NOMO-1 treated with DMSO at 0.1 percent for 48 hours (cell line): ENCODE data around the gene BCAP31.
"Not testable (repeated sequence)": the region's sequence is repeated elsewhere in the genome, so short reads cannot be mapped to it uniquely, and the experiment has no call there.

ENCODE experiments used
- DNase-seq: peaks from one replicate; lab custom pipeline; 2025; ENCODE audit not compliant: unreplicated experiment; lab: John Stamatoyannopoulos, UW

BCAP31 gene

DNA sequence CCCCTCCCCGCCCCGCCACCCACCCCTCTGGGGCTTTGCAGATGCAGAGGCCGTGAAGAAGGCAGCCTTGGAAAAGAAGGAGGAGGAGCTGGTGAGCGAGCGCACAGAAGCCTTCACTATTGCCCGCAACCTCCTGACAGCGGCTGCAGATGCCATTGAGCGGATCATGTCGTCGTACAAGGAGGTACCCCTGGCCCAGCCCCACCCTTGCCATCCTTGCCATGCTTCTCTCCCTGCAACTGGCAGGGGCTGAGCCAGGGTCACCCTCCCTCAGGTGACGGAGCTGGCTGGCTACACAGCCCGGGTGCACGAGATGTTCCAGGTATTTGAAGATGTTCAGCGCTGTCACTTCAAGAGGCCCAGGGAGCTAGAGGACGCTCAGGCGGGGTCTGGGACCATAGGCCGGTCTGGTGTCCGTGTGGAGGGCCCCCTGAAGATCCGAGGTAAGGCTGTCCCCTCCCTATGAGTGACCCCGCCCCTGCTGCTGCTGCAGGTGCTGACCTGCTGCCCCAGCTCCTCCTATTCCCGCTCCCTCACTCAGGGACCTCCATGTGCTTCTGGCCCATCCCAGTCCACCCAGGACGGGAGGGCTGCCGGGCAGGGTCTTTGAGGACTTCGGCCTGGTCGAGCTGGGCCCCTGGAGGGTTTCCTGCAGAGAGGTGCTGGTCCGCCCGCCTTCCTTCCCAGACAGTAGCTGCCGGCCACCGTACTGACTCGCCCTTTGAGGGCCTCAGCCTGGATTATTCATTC, 12.1 kb upstream of the BCAP31 start:
- no peak for DNase-seq

DNA sequence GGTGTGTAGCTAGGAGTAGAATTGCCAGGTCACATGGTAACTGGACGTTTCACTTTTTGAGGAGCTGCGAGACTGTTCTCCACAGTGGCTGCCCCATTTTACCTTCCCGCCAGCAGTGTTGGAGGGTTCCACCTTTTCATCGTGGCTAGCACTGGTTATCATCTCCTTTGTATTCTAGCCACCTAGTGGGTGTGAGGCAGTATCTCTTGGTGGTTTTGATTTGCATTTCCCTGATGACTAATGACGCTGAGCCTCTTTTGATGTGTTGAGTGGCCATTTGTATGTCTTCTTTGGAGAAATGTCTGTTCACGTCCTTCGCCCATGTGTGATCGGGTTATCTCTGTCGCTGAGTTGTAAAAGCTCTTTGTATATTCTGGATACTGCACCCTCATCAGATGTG, 11.1 kb upstream of the BCAP31 start:
- DNase-seq: no peak

DNA sequence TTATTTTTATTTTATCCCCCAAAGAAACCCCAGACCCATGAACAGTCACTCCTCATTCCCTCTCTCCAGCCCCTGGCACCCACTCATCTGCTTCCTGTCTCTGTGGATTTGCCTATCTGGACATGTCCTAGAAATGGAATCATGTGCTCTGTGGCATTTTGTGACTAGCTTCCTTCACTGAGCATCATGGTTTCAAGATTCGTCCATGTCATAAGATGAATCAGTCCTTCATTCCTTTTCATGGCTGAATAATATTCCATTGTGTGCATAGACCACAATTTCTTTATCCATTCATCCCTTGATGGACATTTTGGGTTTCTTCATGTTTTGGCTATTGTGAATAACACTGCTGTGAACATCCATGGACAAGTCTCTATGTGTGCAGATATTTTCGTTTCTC, 10.7 kb upstream of the BCAP31 start:
- DNase-seq: no peak

DNA sequence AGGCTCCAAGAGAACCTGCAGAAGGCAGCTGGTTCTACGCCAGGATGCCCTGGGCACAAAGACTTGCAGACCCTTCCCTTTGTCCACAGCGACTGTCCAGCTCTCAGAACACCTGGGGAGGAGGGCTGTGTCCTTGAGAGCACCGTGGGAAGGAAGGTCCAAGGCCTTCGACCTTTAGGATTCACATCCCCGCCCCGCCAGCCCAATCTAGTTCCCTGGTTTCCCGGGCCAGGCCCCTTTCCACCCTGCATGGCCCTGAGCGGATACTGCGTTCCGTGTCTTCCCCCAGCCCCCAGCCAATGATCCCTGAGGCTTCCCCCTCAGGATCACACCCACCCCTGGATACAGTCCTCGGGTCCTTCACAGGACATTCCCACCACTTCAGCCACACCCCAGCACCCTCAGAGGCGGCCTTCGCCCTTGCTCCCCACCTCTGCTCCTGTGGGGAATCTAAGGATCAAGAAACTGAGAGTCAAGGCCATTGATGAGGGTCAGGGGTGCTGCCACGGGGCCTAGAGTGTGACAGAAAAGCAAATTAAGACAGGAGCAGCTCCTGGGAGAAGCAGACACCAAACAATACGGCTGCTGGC, 9.6 kb upstream of the BCAP31 start:
- no peak for DNase-seq

DNA sequence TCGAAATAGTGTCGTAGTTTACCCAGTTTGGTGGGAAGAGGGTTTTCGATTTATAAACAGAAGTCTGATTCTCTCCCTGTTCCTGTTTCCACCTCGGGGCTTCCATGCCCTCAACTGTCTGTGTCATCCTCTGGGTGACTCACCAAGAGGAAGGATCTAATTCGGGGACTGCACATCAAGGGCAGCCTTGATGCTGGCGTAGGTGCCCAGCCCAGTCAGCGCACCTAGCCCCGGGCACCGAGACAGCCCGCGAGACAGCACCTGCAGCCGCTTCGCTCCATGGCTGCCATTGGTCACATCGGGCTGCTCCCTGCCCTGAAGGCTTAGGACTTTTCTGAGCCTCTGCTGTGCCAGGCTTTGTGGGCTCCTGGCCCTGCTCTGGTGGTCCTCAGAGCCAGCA, 8.2 kb upstream of the BCAP31 start:
- peak; percentile 59 for DNase-seq

DNA sequence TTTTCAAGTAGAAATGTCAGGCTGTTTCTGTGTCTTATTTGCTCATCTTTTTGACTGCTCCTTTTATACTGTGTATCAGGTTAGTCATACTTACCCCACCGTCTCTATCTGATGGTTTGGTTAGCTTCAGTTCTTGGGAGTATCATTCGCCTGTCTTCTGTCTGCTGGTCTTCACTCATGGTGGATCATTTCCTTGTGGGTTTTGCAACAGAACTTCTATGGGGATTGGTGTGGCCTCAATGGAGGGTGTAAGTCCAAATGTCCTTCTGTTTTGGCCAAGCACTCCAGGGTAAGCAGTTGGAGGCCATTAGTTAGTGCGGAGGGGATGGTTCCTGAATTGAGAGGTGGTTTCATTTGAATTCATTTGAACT, 7.6 kb upstream of the BCAP31 start:
- no peak for DNase-seq

DNA sequence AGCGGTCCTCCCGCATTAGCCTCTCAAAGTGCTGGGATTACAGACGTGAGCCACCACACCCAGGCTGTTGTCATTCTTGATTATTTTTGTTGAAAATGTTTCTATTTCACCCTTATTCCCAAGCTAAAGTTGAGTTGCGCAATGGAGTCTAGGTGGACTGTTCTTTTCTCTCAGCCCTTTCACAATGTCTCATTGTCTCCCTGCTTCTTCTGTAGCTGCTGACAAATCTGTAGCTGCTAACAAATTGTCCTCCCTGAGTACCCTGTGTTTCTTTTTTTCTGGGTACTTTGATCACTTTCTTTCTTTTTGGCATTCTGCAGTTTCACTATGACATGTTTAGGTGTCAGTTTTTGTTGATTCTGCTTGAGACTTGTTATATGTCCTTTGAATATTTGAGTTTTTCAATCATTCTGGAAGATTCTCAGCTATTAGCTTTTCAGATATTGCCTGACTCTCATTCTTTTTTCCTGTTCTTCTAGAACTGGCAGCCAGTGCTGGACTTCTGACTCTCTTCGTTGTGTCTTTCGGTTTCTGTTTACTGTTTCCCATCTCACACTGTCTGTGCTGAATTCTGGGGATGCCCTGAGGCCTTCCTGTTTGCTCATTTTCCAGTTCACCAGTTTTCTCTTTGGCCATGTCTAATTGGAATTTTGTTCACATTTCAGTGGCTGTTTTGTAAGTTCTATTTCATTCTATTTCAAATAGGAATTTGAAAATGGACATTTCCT, 7.1 kb upstream of the BCAP31 start:
- no peak for DNase-seq

DNA sequence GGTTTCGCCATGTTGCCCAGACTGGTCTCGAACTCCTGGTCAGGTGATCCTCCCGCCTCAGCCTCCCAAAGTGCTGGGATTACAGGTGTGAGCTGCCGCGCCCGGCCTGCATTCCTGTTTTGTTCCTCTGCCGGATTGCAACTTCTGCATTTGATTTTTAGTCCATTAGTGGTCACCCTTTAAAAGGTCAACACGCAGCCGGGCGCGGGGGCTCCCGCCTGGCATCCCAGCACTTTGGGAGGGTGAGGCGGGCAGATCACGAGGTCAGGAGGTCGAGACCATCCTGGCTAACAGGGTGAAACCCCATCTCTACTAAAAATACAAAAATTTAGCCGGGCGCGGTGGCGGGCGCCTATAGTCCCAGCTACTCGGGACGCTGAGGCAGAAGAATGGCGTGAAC, 5.9 kb upstream of the BCAP31 start:
- DNase-seq: not testable (repeated sequence)

DNA sequence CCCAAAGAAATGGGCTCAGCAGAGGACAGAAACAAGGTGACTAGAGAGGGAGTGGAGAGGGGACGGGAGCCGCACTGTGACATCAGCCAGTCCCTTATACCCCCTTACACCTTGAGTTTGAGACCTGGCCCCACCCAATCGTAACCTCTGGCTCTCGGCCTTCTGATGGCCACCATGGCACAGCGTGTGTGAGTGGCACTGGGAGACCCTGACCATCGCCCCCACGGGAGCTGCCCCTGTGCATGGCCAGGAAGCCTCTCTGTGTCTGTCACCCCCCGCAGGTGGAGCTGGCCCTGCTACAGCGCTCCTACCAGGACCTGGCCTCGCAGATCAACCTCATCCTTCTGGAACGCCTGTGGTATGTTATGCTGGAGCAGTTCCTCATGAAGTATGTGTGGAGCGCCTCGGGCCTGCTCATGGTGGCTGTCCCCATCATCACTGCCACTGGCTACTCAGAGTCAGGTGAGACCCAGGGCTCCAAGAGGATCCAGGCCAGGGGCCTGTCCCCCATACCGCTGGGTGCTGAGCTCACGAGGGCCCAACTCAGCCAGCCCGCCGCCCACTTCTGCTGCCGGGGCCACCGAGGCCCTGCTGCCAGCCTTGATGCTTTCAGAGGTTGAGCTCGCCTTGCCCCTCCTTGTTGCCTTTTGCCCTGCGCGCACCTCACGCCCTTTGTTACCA, 4.9 kb upstream of the BCAP31 start:
- DNase-seq: no peak

DNA sequence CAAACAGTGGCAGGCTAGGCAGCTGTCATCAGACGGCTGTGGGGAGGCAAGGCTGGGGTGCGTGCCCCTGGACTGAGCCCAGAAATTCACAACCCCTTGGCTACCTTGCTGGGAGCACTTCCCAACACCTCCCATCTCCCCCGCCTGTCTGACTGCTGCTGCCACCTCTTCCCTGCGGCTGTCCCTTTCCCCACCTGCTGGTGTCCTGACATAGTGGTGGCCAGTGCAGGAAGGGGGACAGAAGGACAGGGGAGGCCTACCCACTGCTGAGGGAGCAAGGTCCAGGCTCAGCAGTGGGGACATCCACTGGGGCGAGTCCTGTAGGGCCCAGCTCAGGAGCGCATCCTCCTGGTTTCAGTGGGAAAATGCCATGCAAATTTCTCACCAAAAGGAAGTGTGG, 3.9 kb upstream of the BCAP31 start:
- DNase-seq: no peak

DNA sequence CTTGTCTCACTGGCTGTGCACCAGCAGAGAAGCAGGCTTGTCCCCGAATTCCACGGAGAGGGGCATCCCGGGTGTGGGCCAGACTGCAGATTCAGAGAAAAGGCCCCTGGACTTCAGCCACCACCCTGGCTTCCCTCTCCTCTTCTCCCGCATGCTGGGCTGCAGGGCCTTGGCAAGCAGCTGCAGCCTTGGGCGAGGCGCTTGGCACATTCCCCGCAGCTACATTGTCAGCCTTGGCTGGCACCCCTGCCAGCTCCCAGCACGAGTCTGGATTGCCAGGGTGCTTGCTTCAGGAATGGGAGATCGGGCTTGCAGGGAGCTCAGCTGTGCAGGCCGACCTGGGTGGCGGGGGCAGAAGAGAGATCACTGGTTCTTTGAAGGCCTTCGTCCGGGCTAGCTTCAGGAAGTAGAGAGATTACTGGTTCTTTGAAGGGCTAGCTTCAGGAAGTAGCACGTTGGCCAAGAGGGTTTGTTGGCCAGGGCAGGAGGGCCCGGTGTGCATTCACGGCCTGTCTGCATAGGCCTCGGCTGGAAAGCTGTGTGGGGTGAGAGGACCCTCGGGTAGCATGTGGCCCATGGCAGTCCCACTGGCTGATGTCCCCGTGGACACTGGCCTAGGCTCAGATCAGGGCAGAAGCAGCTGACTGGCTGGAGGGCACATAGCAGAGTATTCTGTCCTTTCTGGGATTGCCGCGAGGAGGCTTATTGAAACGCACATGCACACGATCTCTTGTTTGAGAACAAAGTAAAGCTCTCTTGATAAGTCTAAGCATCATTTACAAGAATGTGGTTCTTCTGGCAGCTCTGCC, 3.1 kb upstream of the BCAP31 start:
- peak; percentile 18 for DNase-seq

DNA sequence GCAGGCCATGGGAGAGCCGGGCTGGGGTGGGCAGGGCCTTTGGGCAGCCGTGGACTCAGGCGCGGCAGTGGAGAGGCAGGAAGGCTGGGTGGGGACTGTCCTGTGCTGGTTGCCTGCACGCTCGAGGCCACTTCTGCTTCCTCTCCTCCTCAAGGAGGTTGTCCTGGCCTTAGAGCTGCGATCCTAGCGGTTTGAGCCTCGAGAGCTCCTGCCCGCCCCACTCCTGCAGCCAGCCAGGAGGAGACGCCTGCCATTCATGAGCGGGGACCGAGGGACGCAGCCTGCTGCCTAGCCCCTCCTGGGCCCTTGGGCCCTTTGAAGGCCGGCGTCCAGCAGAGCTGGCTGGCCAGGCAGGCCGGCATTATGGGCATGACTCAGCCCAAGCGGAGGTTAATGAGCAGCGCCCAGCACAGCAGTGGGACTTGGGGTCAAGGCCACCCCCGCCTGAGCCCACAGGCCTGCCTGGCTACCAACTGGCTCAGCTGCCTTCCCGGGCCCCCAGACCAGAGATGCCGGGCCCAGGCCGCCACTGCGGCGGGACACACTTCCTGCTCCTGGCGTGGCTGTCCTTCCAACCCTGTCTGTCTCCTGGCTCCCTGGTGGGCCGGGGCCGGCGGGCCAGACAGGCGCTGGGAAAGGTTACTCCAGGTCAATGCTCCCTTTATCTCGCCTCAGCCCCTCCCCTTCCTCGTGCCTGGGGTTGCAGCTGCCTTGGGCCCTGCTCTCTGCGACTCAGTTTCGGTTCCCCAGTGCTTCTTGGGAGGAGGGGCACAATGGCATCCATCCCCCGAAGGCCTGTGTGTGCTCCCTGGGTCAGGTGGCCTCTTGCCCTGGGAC, 2.3 kb upstream of the BCAP31 start:
- peak; percentile 82 for DNase-seq

DNA sequence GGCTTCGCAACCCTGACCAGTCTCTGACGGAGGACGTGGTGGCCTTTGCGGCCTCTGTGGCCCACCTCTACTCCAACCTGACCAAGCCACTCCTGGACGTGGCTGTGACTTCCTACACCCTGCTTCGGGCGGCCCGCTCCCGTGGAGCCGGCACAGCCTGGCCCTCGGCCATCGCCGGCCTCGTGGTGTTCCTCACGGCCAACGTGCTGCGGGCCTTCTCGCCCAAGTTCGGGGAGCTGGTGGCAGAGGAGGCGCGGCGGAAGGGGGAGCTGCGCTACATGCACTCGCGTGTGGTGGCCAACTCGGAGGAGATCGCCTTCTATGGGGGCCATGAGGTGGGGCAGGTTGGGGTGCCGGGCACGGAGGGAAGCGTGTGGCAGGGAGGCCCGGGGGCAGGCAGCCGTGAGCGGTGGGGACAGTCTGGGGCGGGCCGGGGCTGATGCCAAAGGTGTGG, 1.7 kb upstream of the BCAP31 start:
- no peak for DNase-seq

DNA sequence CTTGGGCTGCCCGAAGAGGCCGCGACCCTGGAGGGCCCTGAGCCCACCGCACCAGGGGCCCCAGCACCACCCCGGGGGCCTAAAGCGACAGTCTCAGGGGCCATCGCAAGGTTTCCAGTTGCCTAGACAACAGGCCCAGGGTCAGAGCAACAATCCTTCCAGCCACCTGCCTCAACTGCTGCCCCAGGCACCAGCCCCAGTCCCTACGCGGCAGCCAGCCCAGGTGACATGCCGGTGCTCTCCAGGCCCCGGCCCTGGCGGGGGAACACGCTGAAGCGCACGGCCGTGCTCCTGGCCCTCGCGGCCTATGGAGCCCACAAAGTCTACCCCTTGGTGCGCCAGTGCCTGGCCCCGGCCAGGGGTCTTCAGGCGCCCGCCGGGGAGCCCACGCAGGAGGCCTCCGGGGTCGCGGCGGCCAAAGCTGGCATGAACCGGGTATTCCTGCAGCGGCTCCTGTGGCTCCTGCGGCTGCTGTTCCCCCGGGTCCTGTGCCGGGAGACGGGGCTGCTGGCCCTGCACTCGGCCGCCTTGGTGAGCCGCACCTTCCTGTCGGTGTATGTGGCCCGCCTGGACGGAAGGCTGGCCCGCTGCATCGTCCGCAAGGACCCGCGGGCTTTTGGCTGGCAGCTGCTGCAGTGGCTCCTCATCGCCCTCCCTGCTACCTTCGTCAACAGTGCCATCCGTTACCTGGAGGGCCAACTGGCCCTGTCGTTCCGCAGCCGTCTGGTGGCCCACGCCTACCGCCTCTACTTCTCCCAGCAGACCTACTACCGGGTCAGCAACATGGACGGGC, 1.0 kb upstream of the BCAP31 start:
- DNase-seq: peak; percentile 28

DNA sequence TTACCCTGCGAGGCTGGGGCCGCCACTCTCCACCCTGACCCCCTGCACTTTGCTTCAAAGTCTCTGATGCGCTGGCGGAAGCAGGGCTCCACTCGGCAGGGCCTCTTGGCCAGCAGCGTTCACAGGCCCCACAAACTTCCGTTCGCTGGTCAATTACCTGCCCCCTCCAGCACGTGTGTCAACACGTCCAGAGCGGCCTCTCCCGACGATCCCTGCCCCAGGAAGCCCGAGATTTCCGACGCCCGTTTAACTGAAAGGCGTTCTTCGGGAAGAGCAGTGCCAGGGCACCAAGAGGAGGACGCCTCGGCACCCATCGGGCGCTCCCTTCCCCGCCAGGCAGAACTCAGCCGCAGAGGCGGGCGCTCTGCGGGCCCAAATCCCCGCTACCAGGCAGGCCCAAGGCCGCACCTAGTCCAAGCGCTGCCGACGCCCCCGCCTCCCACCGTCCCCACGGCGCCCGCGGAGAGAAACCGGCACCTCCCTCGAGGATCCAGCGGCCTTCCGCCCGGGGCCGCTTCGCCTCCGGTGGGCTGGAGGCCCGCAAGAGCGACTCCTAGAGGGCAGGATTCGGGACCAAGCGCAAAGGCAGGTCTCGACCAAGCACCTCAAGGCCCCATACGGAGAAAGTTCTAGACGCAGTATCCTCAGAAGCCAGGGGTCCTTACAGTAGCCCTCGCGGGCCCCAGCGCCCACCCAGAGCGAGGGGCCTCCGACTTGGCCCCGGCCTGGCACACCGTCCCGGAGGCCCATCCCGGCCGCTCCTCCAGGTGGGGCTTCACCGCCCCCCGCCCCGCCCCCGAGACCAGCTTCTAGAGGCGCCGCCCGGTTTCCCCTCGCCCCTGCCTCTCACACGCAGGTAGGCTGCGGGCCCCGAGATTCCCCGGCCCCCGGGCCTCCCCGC, 586 bp downstream of the BCAP31 start:
- peak; percentile 15 for DNase-seq

DNA sequence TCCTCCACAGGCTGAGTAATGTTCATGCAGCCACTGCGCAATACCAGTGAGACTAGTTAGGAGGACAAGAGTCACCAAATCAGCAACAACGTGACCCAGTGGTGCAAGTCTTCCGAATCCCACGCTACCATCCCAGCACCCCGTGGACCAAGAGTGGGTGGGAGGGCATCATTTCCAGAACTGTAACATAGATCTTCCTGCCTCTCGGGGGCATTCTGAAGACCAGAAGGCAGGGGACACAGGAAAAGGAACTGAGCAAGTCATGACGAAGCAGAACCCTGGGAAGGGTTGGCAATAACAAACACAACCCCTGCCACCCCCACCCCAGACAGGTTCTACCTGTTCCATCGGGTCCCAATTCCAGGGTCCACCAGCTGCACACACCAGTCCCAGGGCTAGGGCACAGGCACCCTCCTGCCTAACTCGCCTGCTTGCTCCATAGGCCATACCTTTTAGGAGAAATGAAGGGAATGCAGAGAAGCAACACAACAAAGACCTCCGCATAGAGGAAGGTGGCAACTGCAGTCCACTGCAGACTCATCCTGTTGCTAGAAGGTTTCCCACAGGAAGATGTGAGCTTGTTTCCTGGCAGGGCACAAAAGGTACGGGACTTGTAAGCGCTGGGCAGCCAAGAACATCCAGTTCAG, 1.4 kb downstream of the BCAP31 start:
- peak; percentile 4 for DNase-seq

DNA sequence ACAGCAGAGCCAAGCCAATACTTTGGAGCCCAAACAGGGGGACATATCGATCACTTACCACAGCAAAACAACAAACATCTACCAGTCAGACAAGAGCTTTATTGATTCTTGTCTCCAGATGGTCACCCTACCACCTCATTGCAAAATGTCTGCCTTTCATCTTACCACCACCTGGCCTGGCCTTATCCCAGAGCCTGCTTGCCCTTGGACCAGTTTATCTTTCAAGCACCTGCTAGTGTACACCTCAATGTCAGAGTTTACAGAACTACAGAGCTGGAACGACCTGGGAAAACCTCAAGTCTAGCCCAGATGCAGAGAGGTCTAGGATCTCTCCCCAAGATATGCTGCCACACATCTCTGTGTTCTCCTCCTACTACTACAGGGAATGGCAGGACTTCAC, 4.5 kb downstream of the BCAP31 start:
- DNase-seq: no peak

DNA sequence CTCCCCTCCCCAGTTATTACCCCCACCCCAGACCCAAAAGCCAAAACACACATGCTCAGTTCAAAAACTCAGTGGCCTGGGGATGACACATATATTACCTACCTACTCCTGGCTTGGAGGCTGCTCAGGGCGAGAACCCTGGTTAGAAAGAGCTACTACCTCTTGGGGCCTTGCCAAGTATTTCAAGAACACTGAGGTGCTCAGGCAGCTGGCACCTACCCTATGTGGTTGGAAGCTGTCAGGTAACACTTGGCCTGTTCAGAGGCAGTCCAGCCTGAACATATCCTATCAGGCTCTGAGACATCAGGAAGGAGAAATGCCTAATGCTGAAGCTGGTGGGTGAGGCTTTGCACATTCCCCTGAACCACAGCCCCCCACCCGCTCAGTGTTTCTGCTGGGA, 4.9 kb downstream of the BCAP31 start:
- no peak for DNase-seq
